ENCODE data around the gene FGF22. TPM values are rescaled to one million over a fixed set of nuclear protein-coding genes. Genes with fewer than 3 reads are reported as not detected.

Gene FGF22
- polyA plus RNA-seq, 1 donor from 2014 or later = 0.48 TPM

GRCh38 chr19:615619-616018 lies 24.1 kb upstream of the FGF22 start:
- Histone ChIP-seq H3K27me3 (ENCODE audit: insufficient read depth, low read depth, low read length) (no peaks in the 10 kb centered on the region), H3K79me2 (replicated peaks; ENCODE audit: insufficient read depth, low read length) (no peaks in the 10 kb centered on the region), H3K4me2 (ENCODE audit: low read length) (no peak overlapping the region), H3K36me3 (ENCODE audit: insufficient read depth, low read length) (no peaks in the 10 kb centered on the region), H3F3A (ENCODE audit: insufficient read depth, low read length, poor library complexity, severe bottlenecking) (no peaks in the 10 kb centered on the region), H3K4me3 (ENCODE audit: low read length) (no peak overlapping the region), H3K9ac (ENCODE audit: low read length) (no peak overlapping the region), H3K9me3 (ENCODE audit: low read length) (no peaks in the 10 kb centered on the region), H3K27ac (ENCODE audit: low read length) (no peak overlapping the region), H2AFZ (ENCODE audit: low read depth, low read length) (no peak overlapping the region), H3K9me2 (ENCODE audit: insufficient read depth, low read length) (no peaks in the 10 kb centered on the region), H4K20me1 (ENCODE audit: insufficient read depth) (no peaks in the 10 kb centered on the region)
- TF ChIP-seq CTCF (IDR thresholded peaks at IDR 0.05; ENCODE audit: poor library complexity, severe bottlenecking) = no peak
- TF ChIP-seq RAD21 (conservative IDR thresholded peaks at IDR 0.05) = no peak
- TF ChIP-seq TAF1 (IDR thresholded peaks at IDR 0.05; ENCODE audit: low read depth) = no peak
- no peak for TF ChIP-seq EZH2 (IDR thresholded peaks at IDR 0.05; ENCODE audit: borderline replicate concordance, insufficient read depth, low read length, poor library complexity, severe bottlenecking)
- TF ChIP-seq SMC3 (conservative IDR thresholded peaks at IDR 0.05; ENCODE audit: poor library complexity) = no peak
- TF ChIP-seq POLR2AphosphoS5 (IDR thresholded peaks at IDR 0.05) = no peak
- TF ChIP-seq REST (IDR thresholded peaks at IDR 0.05; ENCODE audit: borderline replicate concordance) = no peak
- TF ChIP-seq EP300 (conservative IDR thresholded peaks at IDR 0.05; ENCODE audit: poor library complexity, severe bottlenecking) = no peak
- no peak for TF ChIP-seq MXI1 (conservative IDR thresholded peaks at IDR 0.05; ENCODE audit: poor library complexity, severe bottlenecking)

GRCh38 chr19:616062-616700 lies 23.5 kb upstream of the FGF22 start:
- Histone ChIP-seq H3K4me2 (ENCODE audit: low read length) (no peak overlapping the region), H3K79me2 (replicated peaks; ENCODE audit: insufficient read depth, low read length) (no peaks in the 10 kb centered on the region), H4K20me1 (ENCODE audit: insufficient read depth) (no peaks in the 10 kb centered on the region), H3K9me3 (ENCODE audit: low read length) (no peaks in the 10 kb centered on the region), H3K9ac (ENCODE audit: low read length) (no peak overlapping the region), H3K36me3 (ENCODE audit: insufficient read depth, low read length) (no peaks in the 10 kb centered on the region), H3K27me3 (ENCODE audit: insufficient read depth, low read depth, low read length) (no peaks in the 10 kb centered on the region), H2AFZ (ENCODE audit: low read depth, low read length) (no peak overlapping the region), H3F3A (ENCODE audit: insufficient read depth, low read length, poor library complexity, severe bottlenecking) (no peaks in the 10 kb centered on the region), H3K9me2 (ENCODE audit: insufficient read depth, low read length) (no peaks in the 10 kb centered on the region), H3K4me3 (ENCODE audit: low read length) (no peak overlapping the region), H3K27ac (ENCODE audit: low read length) (no peak overlapping the region)
- TF ChIP-seq CTCF (IDR thresholded peaks at IDR 0.05; ENCODE audit: poor library complexity, severe bottlenecking) (no peak), RAD21 (conservative IDR thresholded peaks at IDR 0.05) (no peak), POLR2AphosphoS5 (IDR thresholded peaks at IDR 0.05) (no peak), EZH2 (IDR thresholded peaks at IDR 0.05; ENCODE audit: borderline replicate concordance, insufficient read depth, low read length, poor library complexity, severe bottlenecking) (no peak), TAF1 (IDR thresholded peaks at IDR 0.05; ENCODE audit: low read depth) (no peak), SMC3 (conservative IDR thresholded peaks at IDR 0.05; ENCODE audit: poor library complexity) (no peak), EP300 (conservative IDR thresholded peaks at IDR 0.05; ENCODE audit: poor library complexity, severe bottlenecking) (no peak), MXI1 (conservative IDR thresholded peaks at IDR 0.05; ENCODE audit: poor library complexity, severe bottlenecking) (no peak), REST (IDR thresholded peaks at IDR 0.05; ENCODE audit: borderline replicate concordance) (no peak)
